Thyroid gland (tissue), 4 donors: ENCODE results near the gene CHRNG.

Source experiments
- CTCF ChIP-seq, 6 experiments: fragments of 200-600 bp in 3 of 6; fragments of 450-650 bp in 3 of 6; sonication (generic) in 3 of 6; IDR thresholded peaks; one replicate each; pipeline ENCODE4 v1.5.1; 2016 to 2019; ENCODE audit warnings: antibody characterized with exemption in 6 of 6, mild to moderate bottlenecking in 2 of 6, inconsistent platforms in 1 of 6, moderate library complexity in 1 of 6
- POLR2A ChIP-seq, 2 donors: fragments of 450-650 bp; IDR thresholded peaks; one replicate each; pipeline ENCODE4 v1.6.1; 2017; ENCODE audit warnings: antibody characterized with exemption in 2 of 2, mild to moderate bottlenecking in 2 of 2, moderate library complexity in 1 of 2

- TF ChIP-seq CTCF (IDR thresholded peaks at IDR 0.05) (no peak), POLR2A (IDR thresholded peaks at IDR 0.05) (no peak)
Measured at GRCh38 chr2:232524771-232525170, 14.7 kb upstream of the CHRNG start.
